ENCODE data around the gene WNT6. TPM values are rescaled to one million over a fixed set of nuclear protein-coding genes. Genes with fewer than 3 reads are reported as not detected.

The WNT6 gene
- total and polyA plus RNA-seq, 10 of the 15 experiments (the other 5 are each of a cell fraction or from before 2014, with no cell fraction given) = 0.11 to 0.44 (median 0.22) TPM; not detected in 5

GRCh38 chr2:218832520-218832919, 27.1 kb upstream of the WNT6 start:
- DNase-seq (ENCODE audit: low read depth, low spot score) (no peak), ATAC-seq (no peak), FAIRE-seq (no peak)
- H3K27me3 ChIP-seq (replicated peaks in 1 of 2; ENCODE audit: control insufficient read depth in 2 of 2, insufficient read depth in 2 of 2, low read length in 1 of 2) = peaks cover 0 to 9% of the 10 kb centered on the region in 2 experiments; a peak in 3 of 4 replicates
- ChIA-PET SMC1A (ENCODE audit: uncharacterized antibody, unreplicated experiment) (interaction anchor here (1.2 kb wide), 1 partner anchor 15 kb away, joined by 5 read pairs; no protein-coding TSS in a partner anchor), RAD21 (ENCODE audit: unreplicated experiment) (no interaction called here), POLR2A (no interaction called here), CTCF (interaction anchor here (0.7 kb wide), 1 partner anchor 1374 kb away, joined by 3 read pairs; no protein-coding TSS in a partner anchor)
- no peaks in the 10 kb centered on the region for H3K9me3 ChIP-seq (replicated peaks; ENCODE audit: control insufficient read depth, insufficient read depth, low read length)
- intact Hi-C loops (cut with micrococcal nuclease; ENCODE audit: unreplicated experiment) = no loop called here
- no peak overlapping the region for H3K4me2 ChIP-seq (ENCODE audit: control insufficient read depth, insufficient read depth)
- no peaks in the 10 kb centered on the region for H4K20me1 ChIP-seq (ENCODE audit: control insufficient read depth, insufficient read depth)
- no peak overlapping the region for H3K9ac ChIP-seq (ENCODE audit: control insufficient read depth, insufficient read depth, low read length)
- H3K36me3 ChIP-seq (ENCODE audit: control insufficient read depth in 2 of 2, insufficient read depth in 2 of 2, low read length in 1 of 2) = no peaks in the 10 kb centered on the region
- no peak for TF ChIP-seq SREBF2 (IDR thresholded peaks at IDR 0.05; ENCODE audit: low read length)
- no peak for TF ChIP-seq MTA3 (IDR thresholded peaks at IDR 0.05; ENCODE audit: borderline replicate concordance, low read length)
- no peak for TF ChIP-seq CHD2 (IDR thresholded peaks at IDR 0.05; ENCODE audit: borderline replicate concordance, low read depth, low read length)
- no peak for TF ChIP-seq ZNF24 (IDR thresholded peaks at IDR 0.05)
- no peak for TF ChIP-seq NRF1 (conservative IDR thresholded peaks at IDR 0.05; ENCODE audit: low read depth, low read length)
- no peak for TF ChIP-seq SMAD1 (IDR thresholded peaks at IDR 0.05; ENCODE audit: low read depth, partially characterized antibody)
- no peak for TF ChIP-seq JUND (IDR thresholded peaks at IDR 0.05; ENCODE audit: low read depth, low read length)
- no peak for TF ChIP-seq LARP7 (IDR thresholded peaks at IDR 0.05)
- TF ChIP-seq JUNB (IDR thresholded peaks at IDR 0.05) = no peak
- TF ChIP-seq FOXK2 (IDR thresholded peaks at IDR 0.05) = no peak
- no peak for TF ChIP-seq NFYA (IDR thresholded peaks at IDR 0.05; ENCODE audit: borderline replicate concordance, low read depth, low read length)
- TF ChIP-seq NFIC (IDR thresholded peaks at IDR 0.05; ENCODE audit: low read depth, low read length) = no peak
- no peak for TF ChIP-seq SMAD5 (IDR thresholded peaks at IDR 0.05; ENCODE audit: low read depth)
- no peak for TF ChIP-seq FOS (IDR thresholded peaks at IDR 0.05; ENCODE audit: borderline replicate concordance, extremely low read depth, insufficient read length)
- TF ChIP-seq IRF3 (IDR thresholded peaks at IDR 0.05) = no peak
- no peak for TF ChIP-seq ZBTB4 (CRISPR knock-in tag; IDR thresholded peaks at IDR 0.05)
- no peak for TF ChIP-seq TCF12 (IDR thresholded peaks at IDR 0.05; ENCODE audit: low read depth, low read length)
- WGBS (ENCODE audit: insufficient coverage, insufficient replicate concordance, low lambda C conversion rate, missing lambda C conversion rate) = 52% methylated on average over 3 of the region's 3 CpGs
- no peak overlapping the region for H3K4me3 ChIP-seq
- H3K79me2 ChIP-seq (ENCODE audit: control insufficient read depth, insufficient read depth, low read length) = no peaks in the 10 kb centered on the region
- no peak overlapping the region for H2AFZ ChIP-seq (ENCODE audit: control insufficient read depth, low read depth, low read length)
- in situ Hi-C loops (cut with MboI) = no loop called here
- H3K27ac ChIP-seq (ENCODE audit: control insufficient read depth, insufficient read depth) = no peak overlapping the region
- H3K4me1 ChIP-seq (ENCODE audit: control insufficient read depth, insufficient read depth, low read length) = no peaks in the 10 kb centered on the region
- BruUV-seq (replicated peaks) = no TSS peak
